HCT116 (cell line): ENCODE measurements around the gene AGAP1. TPM values are rescaled to one million over a fixed set of nuclear protein-coding genes. Genes with fewer than 3 reads are reported as not detected.
"Not testable (repeated sequence)": the region's sequence is repeated elsewhere in the genome, so short reads cannot be mapped to it uniquely, and the experiment has no call there.

Source experiments
- ATAC-seq: fragments of 200-7000 bp; cut with Tn5 transposase; 2 replicates; pipeline ENCODE4 v1.9.1; 2020; ENCODE audit warnings: mild to moderate bottlenecking, moderate library complexity
- BruUV-seq: library from RNA; stranded (reverse); fragments of 400-500 nt; replicated peaks from 2 replicates; lab custom pipeline; 2021; lab: Mats Ljungman, UMichigan
- CTCF ChIA-PET: fragments of 300-600 bp; sonication (Branson Sonifier 250); formaldehyde crosslinking; loops from one replicate; lab custom pipeline; 2021; ENCODE audit warnings: antibody characterized with exemption; lab: Charles Lee
- POLR2A ChIA-PET: fragments of 300-600, 350-600 bp; sonication (Branson Sonifier 250); formaldehyde crosslinking; loops from one replicate; lab custom pipeline; 2021; ENCODE audit warnings: antibody characterized with exemption; lab: Charles Lee
- RAD21 ChIA-PET, 2 experiments: fragments of 300-600 bp; sonication (Branson Sonifier 250); formaldehyde crosslinking; loops; one replicate each; lab custom pipeline; 2023; ENCODE audit warnings: low total read pairs in 2 of 2; ENCODE audit not compliant: uncharacterized antibody in 2 of 2, unreplicated experiment in 2 of 2, low non-redundant PET in 1 of 2; lab: Charles Lee
- DNase-seq: peaks from one replicate; pipeline ENCODE4 v3.0.0-alpha.2; 2010; ENCODE audit warnings: low read depth, low spot score
- H2AFZ ChIP-seq: fragments of 200-600 bp; shearing (Covaris generic), sonication (generic); 2 replicates; pipeline ENCODE4 v1.6.1; 2017; ENCODE audit warnings: low read depth, mixed run types, mixed read lengths, antibody characterized with exemption, low read length; ENCODE audit not compliant: poor library complexity, severe bottlenecking
- H3K27ac ChIP-seq: 2 replicates; pipeline ENCODE4 v1.5.1; 2012; ENCODE audit warnings: low read depth, low read length
- H3K27me3 ChIP-seq: fragments of 200-600 bp; sonication (generic); 2 replicates; pipeline ENCODE4 v1.6.1; 2016; ENCODE audit warnings: mixed run types, low read length, mixed read lengths; ENCODE audit not compliant: insufficient read depth
- H3K36me3 ChIP-seq, 2 experiments: fragments of 200-500 bp in 1 of 2; fragments of 200-600 bp in 1 of 2; sonication (Bioruptor generic) in 1 of 2; sonication (generic) in 1 of 2; 2 replicates each; pipeline versions ENCODE4 v1.5.1 to v1.6.1; 2014 to 2016; ENCODE audit warnings: low read length in 2 of 2, inconsistent platforms in 1 of 2, mixed read lengths in 1 of 2, mixed run types in 1 of 2; ENCODE audit not compliant: insufficient read depth in 2 of 2, control insufficient read depth in 1 of 2
- H3K4me1 ChIP-seq, 2 experiments: fragments of 200-600 bp in 1 of 2; sonication (generic) in 1 of 2; 2 replicates each; pipeline versions ENCODE4 v1.5.1 to v1.6.1; 2012 to 2017; ENCODE audit warnings: low read length in 2 of 2, inconsistent platforms in 1 of 2, mild to moderate bottlenecking in 1 of 2, mixed read lengths in 1 of 2, mixed run types in 1 of 2, moderate library complexity in 1 of 2; ENCODE audit not compliant: insufficient read depth in 2 of 2, control insufficient read depth in 1 of 2
- H3K4me2 ChIP-seq: fragments of 200-600 bp; sonication (generic); 2 replicates; pipeline ENCODE4 v1.6.1; 2017; ENCODE audit warnings: mixed run types, low read length, mixed read lengths
- H3K4me3 ChIP-seq, 2 experiments: fragments of 200-600 bp in 1 of 2; sonication (generic) in 1 of 2; replicated peaks in 1 of 2; 2 replicates each; pipeline ENCODE4 v1.5.1; 2011 to 2016; ENCODE audit warnings: low read length in 2 of 2, control low read depth in 1 of 2, low read depth in 1 of 2, mild to moderate bottlenecking in 1 of 2, mixed read lengths in 1 of 2, mixed run types in 1 of 2
- H3K79me2 ChIP-seq: fragments of 200-600 bp; sonication (generic); 2 replicates; pipeline ENCODE4 v1.6.1; 2017; ENCODE audit warnings: mild to moderate bottlenecking, mixed run types, low read length, moderate library complexity, mixed read lengths; ENCODE audit not compliant: insufficient read depth
- H3K9ac ChIP-seq: fragments of 200-600 bp; sonication (generic); 2 replicates; pipeline ENCODE4 v1.6.1; 2016; ENCODE audit warnings: low read length, mixed read lengths
- H3K9me2 ChIP-seq: fragments of 200-600 bp; sonication (generic), shearing (Covaris generic); 2 replicates; pipeline ENCODE4 v1.6.1; 2017; ENCODE audit warnings: mixed run types, mild to moderate bottlenecking, moderate library complexity; ENCODE audit not compliant: insufficient read depth
- H3K9me3 ChIP-seq, 2 experiments: fragments of 200-500 bp in 1 of 2; fragments of 200-600 bp in 1 of 2; sonication (Bioruptor generic) in 1 of 2; sonication (generic) in 1 of 2; 2 replicates each; pipeline ENCODE4 v1.6.1; 2014 to 2017; ENCODE audit warnings: low read length in 2 of 2, mixed read lengths in 2 of 2, inconsistent platforms in 1 of 2, low read depth in 1 of 2, mild to moderate bottlenecking in 1 of 2, mixed run types in 1 of 2, moderate library complexity in 1 of 2; ENCODE audit not compliant: control insufficient read depth in 1 of 2, insufficient read depth in 1 of 2
- H4K20me1 ChIP-seq: fragments of 200-600 bp; sonication (generic), shearing (Covaris generic); 2 replicates; pipeline ENCODE4 v1.6.1; 2017; ENCODE audit warnings: mixed run types, mild to moderate bottlenecking, moderate library complexity; ENCODE audit not compliant: insufficient read depth
- CBX3 ChIP-seq: IDR thresholded peaks from 2 replicates; pipeline ENCODE4 v1.6.1; 2012; ENCODE audit warnings: low read depth
- CEBPB ChIP-seq: IDR thresholded peaks from 2 replicates; pipeline ENCODE4 v1.6.1; 2012; ENCODE audit warnings: low read depth
- EGR1 ChIP-seq: IDR thresholded peaks from 2 replicates; pipeline ENCODE4 v1.6.1; 2012; ENCODE audit warnings: low read depth
- ELF1 ChIP-seq: IDR thresholded peaks from 2 replicates; pipeline ENCODE4 v1.6.1; 2012; ENCODE audit warnings: low read depth, borderline replicate concordance
- EZH2 ChIP-seq: fragments of 200-600 bp; sonication (generic); IDR thresholded peaks from 2 replicates; pipeline ENCODE4 v1.6.1; 2017; ENCODE audit warnings: antibody characterized with exemption, mixed run types
- FOSL1 ChIP-seq: IDR thresholded peaks from 2 replicates; pipeline ENCODE4 v1.6.1; 2012; ENCODE audit warnings: low read depth
- JUND ChIP-seq: IDR thresholded peaks from 2 replicates; pipeline ENCODE4 v1.6.1; 2012
- POLR2A ChIP-seq: IDR thresholded peaks from 2 replicates; pipeline ENCODE4 v1.7.0; 2011; ENCODE audit warnings: borderline replicate concordance; ENCODE audit not compliant: insufficient read depth, insufficient read length; ENCODE audit errors: extremely low read depth
- YY1 ChIP-seq: IDR thresholded peaks from 2 replicates; pipeline ENCODE4 v1.6.1; 2011; ENCODE audit warnings: low read length, low read depth, moderate library complexity, mild to moderate bottlenecking; ENCODE audit not compliant: insufficient replicate concordance; ENCODE audit errors: extremely low read depth
- ZNF274 ChIP-seq: fragments of 200-500 bp; sonication (Bioruptor generic); IDR thresholded peaks from 2 replicates; pipeline ENCODE4 v1.6.1; 2014; ENCODE audit warnings: mild to moderate bottlenecking, low read depth, low read length, inconsistent platforms
- intact Hi-C: fragments of 100-400 bp; cut with micrococcal nuclease; formaldehyde crosslinking; loops from 2 replicates; pipeline ENCODE4 v1.10.0; 2022
- total RNA-seq: library from RNA; stranded (reverse); gene quantifications from one replicate; pipeline ENCODE4 v1.2.1, GENCODE V29; 2021; ENCODE audit not compliant: unreplicated experiment
- TF ChIP-seq, protein P1 (sequence below): IDR thresholded peaks from 2 replicates; pipeline ENCODE4 v1.6.1; 2012
- TF ChIP-seq, protein P2 (sequence below), 3 experiments: fragments of 200-600 bp in 1 of 3; sonication (generic) in 1 of 3; IDR thresholded peaks in 2 of 3; conservative IDR thresholded peaks in 1 of 3; 2 replicates each; pipeline ENCODE4 v1.5.1; 2012 to 2017; ENCODE audit warnings: low read depth in 2 of 3, low read length in 2 of 3, antibody characterized with exemption in 1 of 3, borderline replicate concordance in 1 of 3, control low read depth in 1 of 3, mild to moderate bottlenecking in 1 of 3, mixed read lengths in 1 of 3, mixed run types in 1 of 3, moderate library complexity in 1 of 3; ENCODE audit not compliant: insufficient read depth in 1 of 3
- TF ChIP-seq, protein P3 (sequence below): IDR thresholded peaks from 2 replicates; pipeline ENCODE4 v1.6.1; 2011; ENCODE audit warnings: mild to moderate bottlenecking, low read length, moderate library complexity; ENCODE audit not compliant: insufficient replicate concordance; ENCODE audit errors: extremely low read depth

Gene AGAP1
- total RNA-seq, 1 experiment from 2014 or later, result 43.8 TPM

DNA sequence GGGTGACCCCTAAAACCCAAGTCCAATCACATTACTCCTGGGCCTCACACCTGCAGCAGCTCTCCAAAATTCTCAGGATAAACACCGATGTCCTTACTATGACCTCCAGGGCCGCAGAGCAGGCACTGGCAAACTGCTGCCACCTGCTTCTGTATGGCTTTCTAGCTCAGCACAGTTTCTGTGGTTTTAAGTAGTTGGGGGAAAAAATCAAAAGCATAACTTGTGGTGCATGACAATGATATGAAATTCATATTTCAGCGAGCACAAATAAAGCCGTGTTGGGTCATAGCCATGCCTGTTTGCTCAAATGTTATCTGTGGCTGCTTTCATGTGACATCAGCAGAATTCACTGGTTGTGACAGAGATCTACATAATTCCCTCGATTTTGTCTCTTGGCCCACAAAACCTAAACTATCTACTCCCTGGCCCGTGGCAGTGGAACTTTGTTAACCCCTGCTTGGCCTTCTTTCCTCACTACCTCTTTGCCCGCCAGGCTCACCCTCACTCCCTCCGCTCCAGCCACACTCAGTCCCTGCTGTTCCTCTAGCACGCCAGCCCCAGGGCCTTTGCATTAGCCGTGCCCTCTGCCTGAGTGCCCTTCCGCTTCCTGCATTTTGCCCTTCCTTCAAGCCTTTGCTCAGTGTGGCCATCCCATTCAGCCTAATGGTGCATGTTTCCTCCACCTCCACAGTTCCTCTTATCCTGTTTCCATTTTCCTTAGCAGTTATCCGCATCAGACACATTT is 108.3 kb downstream of the AGAP1 start:
- Histone ChIP-seq H3K9ac (no peak overlapping the region), H3K4me1 (no peaks in the 10 kb centered on the region), H3K27ac (no peak overlapping the region), H3K9me3 (no peaks in the 10 kb centered on the region), H3K4me3 (no peak overlapping the region), H3K4me2 (no peak overlapping the region), H2AFZ (no peak overlapping the region), H4K20me1 (no peaks in the 10 kb centered on the region), H3K27me3 (no peaks in the 10 kb centered on the region), H3K9me2 (no peaks in the 10 kb centered on the region), H3K79me2 (peaks cover 79% of the 10 kb centered on the region), H3K36me3 (no peaks in the 10 kb centered on the region)
- POLR2A ChIA-PET, result no interaction called here
- no TSS peak for BruUV-seq
- intact Hi-C loops, result no loop called here
- ATAC-seq (no peak), DNase-seq (no peak)
- RAD21 ChIA-PET, result no interaction called here
- CTCF ChIA-PET, result no interaction called here
- TF ChIP-seq, protein P1, sequence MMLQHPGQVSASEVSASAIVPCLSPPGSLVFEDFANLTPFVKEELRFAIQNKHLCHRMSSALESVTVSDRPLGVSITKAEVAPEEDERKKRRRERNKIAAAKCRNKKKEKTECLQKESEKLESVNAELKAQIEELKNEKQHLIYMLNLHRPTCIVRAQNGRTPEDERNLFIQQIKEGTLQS, result no peak
- no peak for TF ChIP-seq CBX3
- TF ChIP-seq FOSL1, result no peak
- TF ChIP-seq EGR1, result no peak
- no peak for TF ChIP-seq EZH2
- TF ChIP-seq, protein P2, sequence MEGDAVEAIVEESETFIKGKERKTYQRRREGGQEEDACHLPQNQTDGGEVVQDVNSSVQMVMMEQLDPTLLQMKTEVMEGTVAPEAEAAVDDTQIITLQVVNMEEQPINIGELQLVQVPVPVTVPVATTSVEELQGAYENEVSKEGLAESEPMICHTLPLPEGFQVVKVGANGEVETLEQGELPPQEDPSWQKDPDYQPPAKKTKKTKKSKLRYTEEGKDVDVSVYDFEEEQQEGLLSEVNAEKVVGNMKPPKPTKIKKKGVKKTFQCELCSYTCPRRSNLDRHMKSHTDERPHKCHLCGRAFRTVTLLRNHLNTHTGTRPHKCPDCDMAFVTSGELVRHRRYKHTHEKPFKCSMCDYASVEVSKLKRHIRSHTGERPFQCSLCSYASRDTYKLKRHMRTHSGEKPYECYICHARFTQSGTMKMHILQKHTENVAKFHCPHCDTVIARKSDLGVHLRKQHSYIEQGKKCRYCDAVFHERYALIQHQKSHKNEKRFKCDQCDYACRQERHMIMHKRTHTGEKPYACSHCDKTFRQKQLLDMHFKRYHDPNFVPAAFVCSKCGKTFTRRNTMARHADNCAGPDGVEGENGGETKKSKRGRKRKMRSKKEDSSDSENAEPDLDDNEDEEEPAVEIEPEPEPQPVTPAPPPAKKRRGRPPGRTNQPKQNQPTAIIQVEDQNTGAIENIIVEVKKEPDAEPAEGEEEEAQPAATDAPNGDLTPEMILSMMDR (IDR thresholded peaks at IDR 0.05 in 2 of 3, conservative IDR thresholded peaks at IDR 0.05 in 1 of 3; ENCODE audit: borderline replicate concordance in 1 of 3, insufficient read depth in 1 of 3, low read depth in 2 of 3, low read length in 2 of 3), result no peak
- TF ChIP-seq, protein P3, sequence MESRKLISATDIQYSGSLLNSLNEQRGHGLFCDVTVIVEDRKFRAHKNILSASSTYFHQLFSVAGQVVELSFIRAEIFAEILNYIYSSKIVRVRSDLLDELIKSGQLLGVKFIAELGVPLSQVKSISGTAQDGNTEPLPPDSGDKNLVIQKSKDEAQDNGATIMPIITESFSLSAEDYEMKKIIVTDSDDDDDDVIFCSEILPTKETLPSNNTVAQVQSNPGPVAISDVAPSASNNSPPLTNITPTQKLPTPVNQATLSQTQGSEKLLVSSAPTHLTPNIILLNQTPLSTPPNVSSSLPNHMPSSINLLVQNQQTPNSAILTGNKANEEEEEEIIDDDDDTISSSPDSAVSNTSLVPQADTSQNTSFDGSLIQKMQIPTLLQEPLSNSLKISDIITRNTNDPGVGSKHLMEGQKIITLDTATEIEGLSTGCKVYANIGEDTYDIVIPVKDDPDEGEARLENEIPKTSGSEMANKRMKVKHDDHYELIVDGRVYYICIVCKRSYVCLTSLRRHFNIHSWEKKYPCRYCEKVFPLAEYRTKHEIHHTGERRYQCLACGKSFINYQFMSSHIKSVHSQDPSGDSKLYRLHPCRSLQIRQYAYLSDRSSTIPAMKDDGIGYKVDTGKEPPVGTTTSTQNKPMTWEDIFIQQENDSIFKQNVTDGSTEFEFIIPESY, result no peak
- TF ChIP-seq ELF1, result no peak
- TF ChIP-seq POLR2A, result no peak
- TF ChIP-seq JUND, result no peak
- no peak for TF ChIP-seq CEBPB
- TF ChIP-seq ZNF274, result no peak
- TF ChIP-seq YY1, result no peak

DNA sequence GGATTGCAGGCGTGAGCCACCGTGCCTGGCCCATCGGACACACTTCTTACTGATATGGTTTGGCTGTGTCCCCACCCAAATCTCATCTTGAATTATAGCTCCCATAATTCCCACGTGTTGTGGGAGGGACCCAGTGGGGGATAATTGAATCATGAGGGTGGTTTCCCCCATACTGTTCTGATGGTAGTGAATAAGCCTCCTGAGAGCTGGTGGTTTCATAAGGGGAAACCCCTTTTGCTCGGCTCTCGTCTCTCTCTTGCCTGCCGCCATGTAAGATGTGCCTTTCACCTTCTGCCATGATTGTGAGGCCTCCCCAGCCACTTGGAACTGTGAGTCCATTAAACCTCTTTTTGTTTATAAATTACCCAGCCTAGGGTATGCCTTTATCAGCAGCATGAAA is 109.1 kb downstream of the AGAP1 start:
- RAD21 ChIA-PET, result not testable (repeated sequence)

More for the DNA sequence above, 109.1 kb downstream of the AGAP1 start:
- H3K9me2 ChIP-seq, H4K20me1 ChIP-seq, H3K4me2 ChIP-seq, POLR2A ChIA-PET, intact Hi-C loops, H3K4me1 ChIP-seq, H3K9me3 ChIP-seq, H3K27me3 ChIP-seq, H2AFZ ChIP-seq, H3K9ac ChIP-seq, H3K4me3 ChIP-seq, DNase-seq, ATAC-seq, BruUV-seq, H3K27ac ChIP-seq, H3K36me3 ChIP-seq, CTCF ChIA-PET: not testable (repeated sequence)
- peaks cover 82% of the 10 kb centered on the region for H3K79me2 ChIP-seq
